Keratinocyte (primary cell): ENCODE data around the gene KHDC1L.

Source experiments
- CTCF ChIP-seq, 3 experiments: IDR thresholded peaks in 1 of 3; conservative IDR thresholded peaks in 1 of 3; optimal IDR thresholded peaks in 1 of 3; 2 replicates in 2 of 3; 3 replicates in 1 of 3; pipeline versions ENCODE3 to v1.5.1; 2011; ENCODE audit warnings: low read length in 3 of 3, mild to moderate bottlenecking in 3 of 3, moderate library complexity in 2 of 3, control low read depth in 1 of 3, inconsistent platforms in 1 of 3; ENCODE audit not compliant: insufficient read depth in 2 of 3; ENCODE audit errors: extremely low read depth in 1 of 3
- EZH2 ChIP-seq: IDR thresholded peaks from one replicate; pipeline ENCODE4 v1.6.1; 2012; ENCODE audit warnings: inconsistent platforms, mild to moderate bottlenecking, low read length, moderate library complexity

- TF ChIP-seq EZH2, result no peak
- TF ChIP-seq CTCF (optimal IDR thresholded peaks at IDR 0.05 in 1 of 3, IDR thresholded peaks at IDR 0.05 in 1 of 3, conservative IDR thresholded peaks at IDR 0.05 in 1 of 3; ENCODE audit: extremely low read depth in 1 of 3, insufficient read depth in 2 of 3, low read length in 3 of 3), result no peak
Observed at GRCh38 chr6:73225396-73225795, at the start of gene KHDC1L.
